OCI-LY1 (cell line): Measurements from ENCODE around the gene GNAS.

ENCODE experiments used
- H2AFZ ChIP-seq: fragments of 200-600 bp; sonication (generic), shearing (Covaris generic); 2 replicates; pipeline ENCODE4 v1.6.0; 2014; ENCODE audit warnings: antibody characterized with exemption, mild to moderate bottlenecking, low read length
- H3F3A ChIP-seq: fragments of 200-600 bp; sonication (generic), shearing (Covaris generic); 2 replicates; pipeline ENCODE4 v1.6.0; 2014; ENCODE audit warnings: mild to moderate bottlenecking, antibody characterized with exemption, low read length, moderate library complexity; ENCODE audit not compliant: insufficient read depth
- H3K27ac ChIP-seq: fragments of 200-600 bp; sonication (generic); 2 replicates; pipeline ENCODE4 v1.5.1; 2014; ENCODE audit warnings: low read length, mixed run types, mild to moderate bottlenecking, low read depth; ENCODE audit not compliant: poor library complexity, severe bottlenecking
- H3K27me3 ChIP-seq: fragments of 200-600 bp; sonication (generic); 2 replicates; pipeline ENCODE4 v1.6.0; 2014; ENCODE audit warnings: antibody characterized with exemption, mild to moderate bottlenecking, low read length, moderate library complexity; ENCODE audit not compliant: insufficient read depth
- H3K36me3 ChIP-seq: fragments of 200-600 bp; sonication (generic); 2 replicates; pipeline ENCODE4 v1.6.1; 2014; ENCODE audit warnings: mild to moderate bottlenecking, antibody characterized with exemption, low read length, moderate library complexity, mixed read lengths; ENCODE audit not compliant: insufficient read depth
- H3K4me1 ChIP-seq: fragments of 200-600 bp; sonication (generic); 2 replicates; pipeline ENCODE4 v1.5.1; 2014; ENCODE audit warnings: mild to moderate bottlenecking, low read length, moderate library complexity; ENCODE audit not compliant: insufficient read depth, severe bottlenecking
- H3K4me2 ChIP-seq: fragments of 200-600 bp; sonication (generic), shearing (Covaris generic); 2 replicates; pipeline ENCODE4 v1.6.1; 2014; ENCODE audit warnings: low read length
- H3K4me3 ChIP-seq: fragments of 200-600 bp; sonication (generic); 2 replicates; pipeline ENCODE4 v1.5.1; 2014; ENCODE audit warnings: low read length, low read depth, mild to moderate bottlenecking, mixed read lengths; ENCODE audit not compliant: poor library complexity, severe bottlenecking
- H3K79me2 ChIP-seq: fragments of 200-600 bp; shearing (Covaris generic); 2 replicates; pipeline ENCODE4 v1.6.1; 2016; ENCODE audit warnings: mixed run types, low read length, mixed read lengths; ENCODE audit not compliant: insufficient read depth
- H3K9ac ChIP-seq: fragments of 200-600 bp; sonication (generic), shearing (Covaris generic); 2 replicates; pipeline ENCODE4 v1.6.1; 2014; ENCODE audit warnings: mild to moderate bottlenecking, low read length, mixed read lengths
- H3K9me2 ChIP-seq: fragments of 200-600 bp; sonication (generic), shearing (Covaris generic); 2 replicates; pipeline ENCODE4 v1.6.1; 2014; ENCODE audit warnings: low read depth, mild to moderate bottlenecking, low read length, mixed read lengths
- H3K9me3 ChIP-seq: fragments of 200-600 bp; shearing (Covaris generic); 2 replicates; pipeline ENCODE4 v1.6.1; 2014; ENCODE audit warnings: low read length, mixed read lengths
- H4K20me1 ChIP-seq: fragments of 200-600 bp; sonication (generic), shearing (Covaris generic); 2 replicates; pipeline ENCODE4 v1.6.0; 2016; ENCODE audit warnings: mild to moderate bottlenecking, low read length; ENCODE audit not compliant: insufficient read depth
- EZH2 ChIP-seq: fragments of 200-600 bp; sonication (generic), shearing (Covaris generic); IDR thresholded peaks from 2 replicates; pipeline ENCODE4 v1.8.0; 2017; ENCODE audit warnings: borderline replicate concordance, mixed run types, mild to moderate bottlenecking, antibody characterized with exemption, low read length, moderate library complexity, mixed read lengths
- TF ChIP-seq, protein P1 (sequence below): fragments of 200-600 bp; sonication (generic), shearing (Covaris generic); IDR thresholded peaks from 2 replicates; pipeline ENCODE4 v1.5.1; 2017; ENCODE audit warnings: mild to moderate bottlenecking, antibody characterized with exemption, low read length, moderate library complexity, mixed read lengths

The GNAS gene

DNA sequence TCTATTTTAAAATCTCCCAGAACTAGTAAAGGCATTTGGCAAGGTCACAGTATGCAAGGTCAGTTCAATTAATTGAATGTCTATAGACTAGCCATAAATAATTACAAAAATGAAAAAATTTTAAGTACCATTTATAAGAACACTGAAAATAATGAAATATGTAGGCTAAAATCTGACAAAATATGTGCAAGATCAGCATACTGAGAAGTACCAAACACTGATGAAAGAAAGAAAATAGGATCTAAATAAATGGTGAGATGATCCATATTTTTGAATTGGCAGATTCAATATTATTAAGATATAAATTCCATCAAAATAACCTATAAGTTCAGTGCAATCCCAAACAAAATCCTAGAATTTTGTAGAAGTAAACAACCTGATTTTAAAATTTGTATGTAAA lies 100.5 kb downstream of the GNAS start:
- Histone ChIP-seq H3F3A (no peaks in the 10 kb centered on the region; the same call in 1 of the 2 replicates), H3K9ac (no peak overlapping the region), H3K9me2 (no peaks in the 10 kb centered on the region), H3K4me3 (no peak overlapping the region), H3K4me2 (no peak overlapping the region), H3K9me3 (no peaks in the 10 kb centered on the region), H4K20me1 (no peaks in the 10 kb centered on the region), H3K36me3 (no peaks in the 10 kb centered on the region), H3K27me3 (no peaks in the 10 kb centered on the region), H3K27ac (no peak overlapping the region), H3K4me1 (no peaks in the 10 kb centered on the region), H2AFZ (no peak overlapping the region), H3K79me2 (no peaks in the 10 kb centered on the region)
- TF ChIP-seq, protein P1, sequence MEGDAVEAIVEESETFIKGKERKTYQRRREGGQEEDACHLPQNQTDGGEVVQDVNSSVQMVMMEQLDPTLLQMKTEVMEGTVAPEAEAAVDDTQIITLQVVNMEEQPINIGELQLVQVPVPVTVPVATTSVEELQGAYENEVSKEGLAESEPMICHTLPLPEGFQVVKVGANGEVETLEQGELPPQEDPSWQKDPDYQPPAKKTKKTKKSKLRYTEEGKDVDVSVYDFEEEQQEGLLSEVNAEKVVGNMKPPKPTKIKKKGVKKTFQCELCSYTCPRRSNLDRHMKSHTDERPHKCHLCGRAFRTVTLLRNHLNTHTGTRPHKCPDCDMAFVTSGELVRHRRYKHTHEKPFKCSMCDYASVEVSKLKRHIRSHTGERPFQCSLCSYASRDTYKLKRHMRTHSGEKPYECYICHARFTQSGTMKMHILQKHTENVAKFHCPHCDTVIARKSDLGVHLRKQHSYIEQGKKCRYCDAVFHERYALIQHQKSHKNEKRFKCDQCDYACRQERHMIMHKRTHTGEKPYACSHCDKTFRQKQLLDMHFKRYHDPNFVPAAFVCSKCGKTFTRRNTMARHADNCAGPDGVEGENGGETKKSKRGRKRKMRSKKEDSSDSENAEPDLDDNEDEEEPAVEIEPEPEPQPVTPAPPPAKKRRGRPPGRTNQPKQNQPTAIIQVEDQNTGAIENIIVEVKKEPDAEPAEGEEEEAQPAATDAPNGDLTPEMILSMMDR = no peak
- no peak for TF ChIP-seq EZH2

DNA sequence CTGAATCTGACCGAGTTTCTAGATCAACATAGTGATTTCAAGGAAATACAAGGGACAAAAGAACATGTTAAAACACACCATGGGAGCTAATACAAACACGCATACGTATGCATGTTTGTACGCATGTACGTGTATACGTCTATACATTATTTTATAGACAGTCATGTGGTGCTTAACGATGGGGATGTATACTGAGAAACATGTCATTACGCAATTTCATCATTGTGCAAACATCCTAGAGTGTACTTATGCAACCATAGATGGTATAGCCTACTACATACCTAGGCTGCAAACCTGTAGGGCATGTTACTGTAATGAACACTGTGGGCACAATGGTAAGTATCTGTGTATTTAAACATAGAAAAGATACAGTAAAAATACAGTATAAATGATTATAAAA lies 103.6 kb downstream of the GNAS start:
- no peaks in the 10 kb centered on the region; the same call in 1 of the 2 replicates for H3F3A ChIP-seq
- H3K79me2 ChIP-seq = no peaks in the 10 kb centered on the region
- no peak overlapping the region for H3K27ac ChIP-seq

DNA sequence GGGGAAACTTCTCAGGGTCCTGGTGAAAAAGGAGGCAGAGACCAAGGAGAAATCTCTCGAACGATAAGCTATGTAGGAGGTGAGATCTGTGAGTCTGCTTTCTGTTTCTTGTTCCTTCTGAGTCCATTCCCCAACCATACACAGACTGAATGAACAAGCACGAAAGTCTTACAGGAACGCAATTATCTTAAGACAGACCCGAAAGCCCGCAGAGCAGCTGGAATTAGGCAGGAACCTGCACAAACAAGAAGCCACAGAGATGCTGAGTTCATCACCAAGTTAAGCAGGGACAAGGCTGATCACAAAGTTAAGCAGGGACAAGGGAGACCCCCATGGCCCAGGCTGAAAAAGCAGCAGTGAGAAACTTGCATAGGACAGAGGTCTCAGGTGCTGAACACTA lies 107.1 kb downstream of the GNAS start:
- Histone ChIP-seq H3K36me3 (no peaks in the 10 kb centered on the region), H2AFZ (no peak overlapping the region), H3K4me3 (no peak overlapping the region), H3K79me2 (no peaks in the 10 kb centered on the region), H3K27ac (no peak overlapping the region), H3K27me3 (no peaks in the 10 kb centered on the region), H3K9me2 (no peaks in the 10 kb centered on the region), H3K4me2 (no peak overlapping the region), H3K9me3 (peaks cover 3% of the 10 kb centered on the region; the same call in 1 of the 2 replicates), H4K20me1 (no peaks in the 10 kb centered on the region), H3K9ac (no peak overlapping the region), H3K4me1 (no peaks in the 10 kb centered on the region), H3F3A (no peaks in the 10 kb centered on the region)
- TF ChIP-seq, protein P1 = no peak
- TF ChIP-seq EZH2 = no peak

More for the DNA sequence above, 103.6 kb downstream of the GNAS start:
- Histone ChIP-seq H3K4me1 (no peaks in the 10 kb centered on the region), H3K9me2 (no peaks in the 10 kb centered on the region), H3K9me3 (no peaks in the 10 kb centered on the region), H3K4me2 (no peak overlapping the region), H3K9ac (no peak overlapping the region), H3K4me3 (no peak overlapping the region), H3K27me3 (no peaks in the 10 kb centered on the region), H3K36me3 (no peaks in the 10 kb centered on the region), H2AFZ (no peak overlapping the region), H4K20me1 (no peaks in the 10 kb centered on the region)
- TF ChIP-seq, protein P1 = no peak
- no peak for TF ChIP-seq EZH2
